Sigmoid colon (tissue), 4 donors: Measurements from ENCODE around the gene TSGA10.

Experiments
- POLR2A ChIP-seq, 2 donors: fragments of 450-650 bp; IDR thresholded peaks; one replicate each; pipeline ENCODE4 v1.6.1; 2016; ENCODE audit warnings: antibody characterized with exemption in 2 of 2, mild to moderate bottlenecking in 2 of 2, moderate library complexity in 2 of 2
- POLR2AphosphoS5 ChIP-seq, 4 donors: sonication (generic); formaldehyde crosslinking; IDR thresholded peaks; one replicate each; pipeline ENCODE4 v1.6.1; 2017; ENCODE audit warnings: antibody characterized with exemption in 4 of 4
- TF ChIP-seq, protein P1 (sequence below), 4 experiments: fragments of 450-650 bp in 3 of 4; fragments of 200-600 bp in 1 of 4; IDR thresholded peaks; one replicate each; pipeline ENCODE4 v1.5.1; 2016 to 2019; ENCODE audit warnings: antibody characterized with exemption in 4 of 4, mild to moderate bottlenecking in 3 of 4, moderate library complexity in 2 of 4

DNA sequence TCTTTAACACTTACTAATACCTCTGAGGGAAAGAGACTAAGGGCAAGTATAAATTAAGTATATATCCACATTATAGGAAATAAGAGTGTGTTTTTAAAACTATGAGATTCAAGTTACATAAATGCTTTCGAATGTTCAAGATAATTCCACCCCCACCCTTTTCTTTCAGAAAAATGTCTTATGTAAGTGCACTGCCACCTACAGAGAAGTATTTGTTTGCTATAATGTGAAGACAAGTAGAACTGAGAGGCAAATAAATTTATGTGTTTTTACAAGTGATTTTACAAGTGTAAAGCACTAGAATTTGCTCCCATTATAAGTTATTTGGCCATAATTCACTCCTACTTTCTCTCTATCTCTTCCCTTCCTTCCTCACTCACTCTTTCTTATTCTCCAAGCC, 118.8 kb downstream of the TSGA10 start:
- TF ChIP-seq, protein P1, sequence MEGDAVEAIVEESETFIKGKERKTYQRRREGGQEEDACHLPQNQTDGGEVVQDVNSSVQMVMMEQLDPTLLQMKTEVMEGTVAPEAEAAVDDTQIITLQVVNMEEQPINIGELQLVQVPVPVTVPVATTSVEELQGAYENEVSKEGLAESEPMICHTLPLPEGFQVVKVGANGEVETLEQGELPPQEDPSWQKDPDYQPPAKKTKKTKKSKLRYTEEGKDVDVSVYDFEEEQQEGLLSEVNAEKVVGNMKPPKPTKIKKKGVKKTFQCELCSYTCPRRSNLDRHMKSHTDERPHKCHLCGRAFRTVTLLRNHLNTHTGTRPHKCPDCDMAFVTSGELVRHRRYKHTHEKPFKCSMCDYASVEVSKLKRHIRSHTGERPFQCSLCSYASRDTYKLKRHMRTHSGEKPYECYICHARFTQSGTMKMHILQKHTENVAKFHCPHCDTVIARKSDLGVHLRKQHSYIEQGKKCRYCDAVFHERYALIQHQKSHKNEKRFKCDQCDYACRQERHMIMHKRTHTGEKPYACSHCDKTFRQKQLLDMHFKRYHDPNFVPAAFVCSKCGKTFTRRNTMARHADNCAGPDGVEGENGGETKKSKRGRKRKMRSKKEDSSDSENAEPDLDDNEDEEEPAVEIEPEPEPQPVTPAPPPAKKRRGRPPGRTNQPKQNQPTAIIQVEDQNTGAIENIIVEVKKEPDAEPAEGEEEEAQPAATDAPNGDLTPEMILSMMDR (IDR thresholded peaks at IDR 0.05), result no peak
- TF ChIP-seq POLR2AphosphoS5 (IDR thresholded peaks at IDR 0.05), result no peak
- TF ChIP-seq POLR2A (IDR thresholded peaks at IDR 0.05), result no peak
